ENCODE data around the gene KDM5C. TPM values are rescaled to one million over a fixed set of nuclear protein-coding genes. Genes with fewer than 3 reads are reported as not detected.

Gene KDM5C
- total RNA-seq, 2 experiments from 2014 or later, result 236 to 237 TPM

DNA sequence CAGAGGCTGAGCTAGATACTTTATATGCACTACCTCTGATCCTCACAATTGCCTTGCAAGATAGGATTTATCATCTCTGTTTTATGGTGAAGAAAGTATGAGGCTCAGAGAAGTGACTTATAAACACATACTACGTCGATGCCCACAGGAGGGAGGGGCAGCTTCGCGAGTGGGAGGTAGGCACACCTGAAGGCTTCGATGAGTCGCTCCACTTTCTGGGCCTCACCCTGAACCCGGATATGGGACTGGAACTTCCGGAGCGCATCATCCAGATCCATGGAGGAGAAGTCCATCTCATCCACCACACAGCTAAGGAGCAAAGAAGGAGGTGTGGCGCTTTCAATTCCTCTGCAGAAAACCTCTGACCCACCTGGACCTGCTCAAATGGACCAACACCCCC is 22.9 kb upstream of the KDM5C start:
- no peak for DNase-seq
- H3K27me3 ChIP-seq (ENCODE audit: control insufficient read depth in 1 of 2, insufficient read depth in 2 of 2, low read length in 2 of 2), result no peaks in the 10 kb centered on the region
- no peaks in the 10 kb centered on the region for H3K9me3 Mint-ChIP-seq
- intact Hi-C loops (cut with DNase I, micrococcal nuclease), result no loop called here
- no peak for ATAC-seq (ENCODE audit: poor library complexity)
- no peaks in the 10 kb centered on the region for H3K9me3 ChIP-seq (ENCODE audit: control insufficient read depth in 1 of 2, insufficient read depth in 1 of 2, low read length in 2 of 2)
- no peaks in the 10 kb centered on the region for H3K36me3 ChIP-seq (ENCODE audit: insufficient read depth, low read length)
- ChIA-PET CTCF (no interaction called here), POLR2A (no interaction called here)
- no peak overlapping the region for H3K27ac Mint-ChIP-seq
- no peak overlapping the region for H3K27ac ChIP-seq (ENCODE audit: low read depth in 1 of 2, low read length in 2 of 2)
- H3K4me3 Mint-ChIP-seq, result no peak overlapping the region
- H3K4me1 ChIP-seq (ENCODE audit: insufficient read depth, low read length), result no peaks in the 10 kb centered on the region
- H3K36me3 Mint-ChIP-seq (ENCODE audit: low read depth), result no peaks in the 10 kb centered on the region
- no peak overlapping the region for H3K4me3 ChIP-seq (ENCODE audit: low read length)
- TF ChIP-seq, protein P1, sequence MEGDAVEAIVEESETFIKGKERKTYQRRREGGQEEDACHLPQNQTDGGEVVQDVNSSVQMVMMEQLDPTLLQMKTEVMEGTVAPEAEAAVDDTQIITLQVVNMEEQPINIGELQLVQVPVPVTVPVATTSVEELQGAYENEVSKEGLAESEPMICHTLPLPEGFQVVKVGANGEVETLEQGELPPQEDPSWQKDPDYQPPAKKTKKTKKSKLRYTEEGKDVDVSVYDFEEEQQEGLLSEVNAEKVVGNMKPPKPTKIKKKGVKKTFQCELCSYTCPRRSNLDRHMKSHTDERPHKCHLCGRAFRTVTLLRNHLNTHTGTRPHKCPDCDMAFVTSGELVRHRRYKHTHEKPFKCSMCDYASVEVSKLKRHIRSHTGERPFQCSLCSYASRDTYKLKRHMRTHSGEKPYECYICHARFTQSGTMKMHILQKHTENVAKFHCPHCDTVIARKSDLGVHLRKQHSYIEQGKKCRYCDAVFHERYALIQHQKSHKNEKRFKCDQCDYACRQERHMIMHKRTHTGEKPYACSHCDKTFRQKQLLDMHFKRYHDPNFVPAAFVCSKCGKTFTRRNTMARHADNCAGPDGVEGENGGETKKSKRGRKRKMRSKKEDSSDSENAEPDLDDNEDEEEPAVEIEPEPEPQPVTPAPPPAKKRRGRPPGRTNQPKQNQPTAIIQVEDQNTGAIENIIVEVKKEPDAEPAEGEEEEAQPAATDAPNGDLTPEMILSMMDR (IDR thresholded peaks at IDR 0.05), result no peak
- no peaks in the 10 kb centered on the region for H3K27me3 Mint-ChIP-seq
- H3K4me1 Mint-ChIP-seq (ENCODE audit: low read depth), result no peaks in the 10 kb centered on the region

DNA sequence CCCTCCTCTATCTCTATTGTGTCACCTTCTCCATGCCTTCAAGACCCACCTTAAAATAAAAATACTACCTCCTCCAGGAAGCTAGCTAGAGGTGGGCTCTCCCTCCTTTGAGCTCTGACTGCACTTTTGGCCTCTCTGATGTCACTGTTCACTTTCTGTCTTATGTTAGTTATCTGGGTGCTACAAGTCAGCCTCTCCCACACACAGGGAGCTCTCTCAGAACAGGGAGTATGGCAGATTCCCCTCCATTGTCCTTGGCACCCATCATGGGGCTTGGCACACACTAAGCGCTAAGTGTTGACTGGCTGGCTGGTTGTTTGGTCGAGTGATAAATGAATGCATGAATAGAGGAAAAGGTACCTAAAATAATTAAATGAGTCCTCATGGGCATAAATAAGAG is 21.2 kb upstream of the KDM5C start:
- Mint-ChIP-seq H3K27ac (no peak overlapping the region), H3K9me3 (no peaks in the 10 kb centered on the region), H3K27me3 (no peaks in the 10 kb centered on the region), H3K4me3 (no peak overlapping the region), H3K4me1 (ENCODE audit: low read depth) (no peaks in the 10 kb centered on the region), H3K36me3 (ENCODE audit: low read depth) (no peaks in the 10 kb centered on the region)
- no peak overlapping the region for H3K27ac ChIP-seq (ENCODE audit: low read depth in 1 of 2, low read length in 2 of 2)
- no peak overlapping the region for H3K4me3 ChIP-seq (ENCODE audit: low read length)
- H3K4me1 ChIP-seq (ENCODE audit: insufficient read depth, low read length), result no peaks in the 10 kb centered on the region
- ATAC-seq (ENCODE audit: poor library complexity) (no peak), DNase-seq (no peak)
- ChIA-PET CTCF (interaction anchor here (0.6 kb wide), 1 partner anchor 1268 kb away, joined by 3 read pairs; no protein-coding TSS in a partner anchor), POLR2A (interaction anchor here (1.1 kb wide), 1 partner anchor 21 kb away, joined by 3 read pairs; the partner anchor contains the start of gene KDM5C)
- H3K27me3 ChIP-seq (ENCODE audit: control insufficient read depth in 1 of 2, insufficient read depth in 2 of 2, low read length in 2 of 2), result no peaks in the 10 kb centered on the region
- no peaks in the 10 kb centered on the region for H3K36me3 ChIP-seq (ENCODE audit: insufficient read depth, low read length)
- intact Hi-C loops (cut with DNase I, micrococcal nuclease), result no loop called here
- no peaks in the 10 kb centered on the region for H3K9me3 ChIP-seq (ENCODE audit: control insufficient read depth in 1 of 2, insufficient read depth in 1 of 2, low read length in 2 of 2)
- TF ChIP-seq, protein P1 (IDR thresholded peaks at IDR 0.05), result no peak

DNA sequence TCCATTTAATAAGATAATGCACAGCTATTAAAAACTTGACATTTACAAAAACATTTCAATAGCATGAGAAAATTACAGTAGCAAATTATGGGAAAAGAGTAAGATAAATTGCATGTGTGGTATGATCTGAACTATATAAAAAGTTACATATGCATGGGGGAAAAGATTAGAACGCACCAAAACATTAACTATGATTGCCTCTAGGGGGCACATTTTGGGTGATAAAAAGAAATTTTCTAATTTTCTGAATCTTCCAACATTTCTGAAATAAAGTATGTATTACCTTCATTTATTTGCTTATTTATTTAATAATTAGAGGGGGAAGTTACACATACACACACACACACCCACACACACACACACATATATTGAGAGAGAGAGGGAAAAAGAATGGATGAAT is 19.6 kb upstream of the KDM5C start:
- no peak overlapping the region for H3K4me3 ChIP-seq (ENCODE audit: low read length)
- H3K27ac Mint-ChIP-seq, result no peak overlapping the region
- no peaks in the 10 kb centered on the region for H3K4me1 ChIP-seq (ENCODE audit: insufficient read depth, low read length)
- H3K27ac ChIP-seq (ENCODE audit: low read depth in 1 of 2, low read length in 2 of 2), result no peak overlapping the region
- H3K27me3 ChIP-seq (ENCODE audit: control insufficient read depth in 1 of 2, insufficient read depth in 2 of 2, low read length in 2 of 2), result no peaks in the 10 kb centered on the region
- TF ChIP-seq, protein P1 (IDR thresholded peaks at IDR 0.05), result no peak
- H3K36me3 Mint-ChIP-seq (ENCODE audit: low read depth), result no peaks in the 10 kb centered on the region
- no peak overlapping the region for H3K4me3 Mint-ChIP-seq
- DNase-seq, result no peak
- POLR2A ChIA-PET, result no interaction called here
- H3K9me3 ChIP-seq (ENCODE audit: control insufficient read depth in 1 of 2, insufficient read depth in 1 of 2, low read length in 2 of 2), result no peaks in the 10 kb centered on the region
- intact Hi-C loops (cut with DNase I, micrococcal nuclease), result no loop called here
- H3K36me3 ChIP-seq (ENCODE audit: insufficient read depth, low read length), result no peaks in the 10 kb centered on the region
- no peak for ATAC-seq (ENCODE audit: poor library complexity)
- CTCF ChIA-PET, result interaction anchor here (0.7 to 1.1 kb wide), 3 partner anchors 24 to 238 kb away, joined by 3 to 4 read pairs (median 3); no protein-coding TSS in a partner anchor
- no peaks in the 10 kb centered on the region for H3K4me1 Mint-ChIP-seq (ENCODE audit: low read depth)
- H3K9me3 Mint-ChIP-seq, result no peaks in the 10 kb centered on the region
- no peaks in the 10 kb centered on the region for H3K27me3 Mint-ChIP-seq

All from CD4-positive, alpha-beta T cell (primary cell).